IMR-90 (cell line): ENCODE measurements around the gene WDR37. TPM values are rescaled to one million over a fixed set of nuclear protein-coding genes. Genes with fewer than 3 reads are reported as not detected.

Source experiments
- ATAC-seq: fragments of 200-7000 bp; cut with Tn5 transposase; 2 replicates; pipeline ENCODE4 v1.9.1; 2020; ENCODE audit warnings: low read depth, mild to moderate bottlenecking, moderate library complexity
- BruUV-seq: library from RNA; stranded (reverse); fragments of 400-500 nt; replicated peaks from 2 replicates; lab custom pipeline; 2021; lab: Mats Ljungman, UMichigan
- CTCF ChIA-PET: fragments of 300-600 bp; formaldehyde crosslinking; extraction: SDS; loops from one replicate; lab custom pipeline; 2021; ENCODE audit warnings: antibody characterized with exemption; lab: Yijun Ruan, JAX
- POLR2A ChIA-PET: fragments of 300-600 bp; sonication (Branson Sonifier 250); formaldehyde crosslinking; loops from one replicate; lab custom pipeline; 2022; ENCODE audit warnings: antibody characterized with exemption; ENCODE audit not compliant: unreplicated experiment; lab: Charles Lee
- DNase-seq: peaks from one replicate; pipeline ENCODE4 v3.0.0; 2013
- H2AFZ ChIP-seq: replicated peaks from 2 replicates; pipeline ENCODE3; 2013; ENCODE audit warnings: low read length, mild to moderate bottlenecking; ENCODE audit not compliant: poor library complexity
- H2AK5ac ChIP-seq: 2 replicates; pipeline ENCODE4 v1.6.1; 2013; ENCODE audit warnings: low read depth, low read length, inconsistent platforms
- H2AK9ac ChIP-seq: replicated peaks from 2 replicates; pipeline ENCODE3; 2013; ENCODE audit warnings: mild to moderate bottlenecking, low read depth, low read length, moderate library complexity; ENCODE audit not compliant: poor library complexity
- H2BK120ac ChIP-seq: 2 replicates; pipeline ENCODE4 v1.6.1; 2013; ENCODE audit warnings: low read depth, low read length, inconsistent platforms
- H2BK15ac ChIP-seq: 3 replicates; pipeline ENCODE4 v1.6.1; 2013; ENCODE audit warnings: low read depth, low read length, inconsistent platforms
- H2BK20ac ChIP-seq: 2 replicates; pipeline ENCODE4 v1.6.1; 2013; ENCODE audit warnings: low read depth, mild to moderate bottlenecking, inconsistent platforms, low read length, moderate library complexity
- H2BK5ac ChIP-seq: 2 replicates; pipeline ENCODE4 v1.6.1; 2013; ENCODE audit warnings: mild to moderate bottlenecking, low read depth, low read length, inconsistent platforms; ENCODE audit not compliant: poor library complexity, severe bottlenecking
- H3K14ac ChIP-seq: replicated peaks from 2 replicates; pipeline ENCODE4 v1.6.1; 2013; ENCODE audit warnings: low read depth, low read length, inconsistent platforms
- H3K18ac ChIP-seq: 2 replicates; pipeline ENCODE4 v1.6.1; 2013; ENCODE audit warnings: low read depth, low read length, control low read depth
- H3K23ac ChIP-seq: 2 replicates; pipeline ENCODE4 v1.6.1; 2013; ENCODE audit warnings: low read depth, low read length, inconsistent platforms
- H3K27ac ChIP-seq: 2 replicates; pipeline ENCODE4 v1.5.1; 2013; ENCODE audit warnings: mild to moderate bottlenecking, control low read depth, low read length; ENCODE audit not compliant: insufficient read depth
- H3K27me3 ChIP-seq: 2 replicates; pipeline ENCODE4 v1.6.1; 2013; ENCODE audit warnings: low read length; ENCODE audit not compliant: control insufficient read depth, insufficient read depth
- H3K36me3 ChIP-seq: 2 replicates; pipeline ENCODE4 v1.6.1; 2013; ENCODE audit warnings: low read length, mixed read lengths; ENCODE audit not compliant: control insufficient read depth, insufficient read depth
- H3K4ac ChIP-seq: 2 replicates; pipeline ENCODE4 v1.6.1; 2013; ENCODE audit warnings: low read depth, low read length, inconsistent platforms
- H3K4me1 ChIP-seq: 2 replicates; pipeline ENCODE4 v1.6.1; 2013; ENCODE audit warnings: low read length, mixed read lengths; ENCODE audit not compliant: control insufficient read depth, insufficient read depth
- H3K4me2 ChIP-seq: 2 replicates; pipeline ENCODE4 v1.6.1; 2013; ENCODE audit warnings: low read depth, mild to moderate bottlenecking, control low read depth, low read length, moderate library complexity
- H3K4me3 ChIP-seq: 2 replicates; pipeline ENCODE4 v1.5.1; 2013; ENCODE audit warnings: low read depth, mild to moderate bottlenecking, control low read depth, low read length, moderate library complexity; ENCODE audit not compliant: insufficient read depth
- H3K56ac ChIP-seq: 2 replicates; pipeline ENCODE4 v1.6.1; 2013; ENCODE audit warnings: low read length, inconsistent platforms; ENCODE audit not compliant: insufficient read depth; ENCODE audit errors: extremely low read depth
- H3K79me1 ChIP-seq, 2 experiments: 2 replicates each; pipeline ENCODE4 v1.6.1; 2013; ENCODE audit warnings: low read length in 2 of 2, inconsistent platforms in 1 of 2, low read depth in 1 of 2
- H3K9ac ChIP-seq: 2 replicates; pipeline ENCODE4 v1.6.1; 2013; ENCODE audit warnings: low read depth, low read length, control low read depth
- H3K9me1 ChIP-seq: 2 replicates; pipeline ENCODE4 v1.6.1; 2013; ENCODE audit warnings: low read length, inconsistent platforms; ENCODE audit not compliant: insufficient read depth
- H3K9me3 ChIP-seq: 2 replicates; pipeline ENCODE4 v1.6.1; 2013; ENCODE audit warnings: low read length; ENCODE audit not compliant: control insufficient read depth, insufficient read depth
- H4K20me1 ChIP-seq: 2 replicates; pipeline ENCODE4 v1.6.1; 2013; ENCODE audit warnings: low read length, inconsistent platforms; ENCODE audit not compliant: insufficient read depth
- H4K5ac ChIP-seq: 2 replicates; pipeline ENCODE4 v1.6.1; 2013; ENCODE audit warnings: mild to moderate bottlenecking, low read depth, low read length, control low read depth
- H4K8ac ChIP-seq, 2 experiments: 2 replicates each; pipeline ENCODE4 v1.6.1; 2013; ENCODE audit warnings: low read depth in 2 of 2, low read length in 2 of 2, control low read depth in 1 of 2, inconsistent platforms in 1 of 2
- H4K91ac ChIP-seq: 2 replicates; pipeline ENCODE4 v1.6.1; 2013; ENCODE audit warnings: low read depth, low read length, inconsistent platforms; ENCODE audit not compliant: insufficient read depth
- BHLHE40 ChIP-seq: fragments of 150-350 bp; IDR thresholded peaks from 2 replicates; pipeline ENCODE4 v1.6.1; 2016; ENCODE audit warnings: mild to moderate bottlenecking, low read depth, low read length
- CEBPB ChIP-seq: IDR thresholded peaks from 2 replicates; pipeline ENCODE4 v1.6.1; 2012; ENCODE audit warnings: low read depth, low read length, improper control_type of control experiment
- CHD1 ChIP-seq: IDR thresholded peaks from 2 replicates; pipeline ENCODE4 v1.6.1; 2012; ENCODE audit warnings: low read depth, low read length, improper control_type of control experiment
- CTCF ChIP-seq: conservative IDR thresholded peaks from 2 replicates; pipeline ENCODE4 v1.5.1; 2012; ENCODE audit warnings: mild to moderate bottlenecking, low read depth, low read length, improper control_type of control experiment
- FOS ChIP-seq: fragments of 150-350 bp; IDR thresholded peaks from 2 replicates; pipeline ENCODE4 v1.6.1; 2016; ENCODE audit warnings: low read depth, low read length
- MAFK ChIP-seq: IDR thresholded peaks from 2 replicates; pipeline ENCODE4 v1.6.1; 2012; ENCODE audit warnings: low read depth, low read length, improper control_type of control experiment
- MAZ ChIP-seq: IDR thresholded peaks from 2 replicates; pipeline ENCODE4 v1.6.1; 2012; ENCODE audit warnings: low read depth, mild to moderate bottlenecking, low read length, improper control_type of control experiment, moderate library complexity, borderline replicate concordance
- MXI1 ChIP-seq: IDR thresholded peaks from 2 replicates; pipeline ENCODE4 v1.6.1; 2012; ENCODE audit warnings: low read depth, mild to moderate bottlenecking, low read length, moderate library complexity, borderline replicate concordance
- NFE2L2 ChIP-seq: fragments of 150-350 bp; IDR thresholded peaks from 2 replicates; pipeline ENCODE4 v1.6.1; 2016; ENCODE audit warnings: low read depth, mild to moderate bottlenecking, low read length
- POLR2A ChIP-seq: IDR thresholded peaks from 2 replicates; pipeline ENCODE4 v1.6.1; 2012; ENCODE audit warnings: mild to moderate bottlenecking, low read depth, low read length
- RAD21 ChIP-seq: IDR thresholded peaks from 2 replicates; pipeline ENCODE4 v1.6.1; 2012; ENCODE audit warnings: low read length, improper control_type of control experiment
- RCOR1 ChIP-seq: IDR thresholded peaks from 2 replicates; pipeline ENCODE4 v1.6.1; 2012; ENCODE audit warnings: mild to moderate bottlenecking, low read length, improper control_type of control experiment; ENCODE audit not compliant: insufficient replicate concordance
- RFX5 ChIP-seq: IDR thresholded peaks from 2 replicates; pipeline ENCODE4 v1.8.0; 2012; ENCODE audit warnings: low read depth, mild to moderate bottlenecking, low read length, moderate library complexity
- SMC3 ChIP-seq: fragments of 150-350 bp; IDR thresholded peaks from 2 replicates; pipeline ENCODE4 v1.6.1; 2016; ENCODE audit warnings: low read depth, mild to moderate bottlenecking, antibody characterized with exemption, low read length, moderate library complexity
- WGBS, 2 experiments: methylation state at CpG; one replicate each; pipeline versions ENCODE4 v1.1.5 to v1.1.7; 2013; ENCODE audit warnings: missing lambda C conversion rate in 2 of 2; ENCODE audit not compliant: insufficient read length in 1 of 2; ENCODE audit errors: extremely low coverage in 2 of 2; 5-methylcytosine and 5-hydroxymethylcytosine counted together
- dilution Hi-C: fragments of 300-500 bp; cut with HindIII; formaldehyde crosslinking; loops from one replicate; pipeline ENCODE4 v1.14.3; 2018; ENCODE audit warnings: low sequenced_read_pairs; ENCODE audit not compliant: unreplicated experiment
- in situ Hi-C: fragments of 300-500 bp; cut with MboI; formaldehyde crosslinking; loops from 3 replicates; pipeline ENCODE4 v1.14.3; 2019; ENCODE audit warnings: low sequenced_read_pairs, inconsistent platforms, mixed read lengths
- intact Hi-C: fragments of 100-400 bp; cut with micrococcal nuclease; formaldehyde crosslinking; loops from 2 replicates; pipeline ENCODE4 v1.10.0; 2022
- polyA plus RNA-seq, 3 experiments: library from polyadenylated mRNA; depleted of rRNA; stranded (reverse); fragments of >200 nt; gene quantifications; 2 replicates each; pipeline ENCODE4 v1.2.3, GENCODE V29; 2012; ENCODE audit warnings: low replicate concordance in 1 of 3
- total RNA-seq: library from RNA; depleted of rRNA; stranded (reverse); fragments of >200 nt; gene quantifications from 2 replicates; pipeline ENCODE4 v1.2.3, GENCODE V29; 2012
- TF ChIP-seq, protein P1 (sequence below): fragments of 150-350 bp; IDR thresholded peaks from 2 replicates; pipeline ENCODE4 v1.6.1; 2016; ENCODE audit warnings: low read depth, mild to moderate bottlenecking, low read length, moderate library complexity, borderline replicate concordance
- TF ChIP-seq, protein P2 (sequence below): fragments of 150-350 bp; IDR thresholded peaks from 2 replicates; pipeline ENCODE4 v1.6.1; 2017; ENCODE audit warnings: mild to moderate bottlenecking, antibody characterized with exemption, low read length, low read depth

The WDR37 gene
- total and polyA plus RNA-seq, 2 of the 4 experiments (the other 2 are of a cell fraction) = 12.7 to 14.5 TPM

GRCh38 chr10:1174022-1174421, 117.8 kb downstream of the WDR37 start:
- no peak overlapping the region for H2AFZ ChIP-seq
- no peaks in the 10 kb centered on the region; the same call in 1 of the 2 replicates for H3K9me1 ChIP-seq
- H4K8ac ChIP-seq = no peak overlapping the region
- H4K20me1 ChIP-seq = no peaks in the 10 kb centered on the region
- BruUV-seq = no TSS peak
- H3K23ac ChIP-seq = no peak overlapping the region
- no peak overlapping the region for H3K4me3 ChIP-seq
- in situ Hi-C loops (no loop called here), dilution Hi-C loops (no loop called here), intact Hi-C loops (no loop called here)
- no peak overlapping the region for H3K4me2 ChIP-seq
- no peak overlapping the region for H3K14ac ChIP-seq
- H3K79me1 ChIP-seq = no peaks in the 10 kb centered on the region
- no peak overlapping the region for H3K18ac ChIP-seq
- POLR2A ChIA-PET = no interaction called here
- no peak overlapping the region for H4K91ac ChIP-seq
- WGBS, 2 experiments = 33% methylated on average over 1 of the region's 5 CpGs; no CpG with 5 or more reads in 1 of the 2 experiments
- H2BK20ac ChIP-seq = no peak overlapping the region
- no peak overlapping the region for H2AK9ac ChIP-seq
- no peak overlapping the region for H2BK120ac ChIP-seq
- H3K9me3 ChIP-seq = no peaks in the 10 kb centered on the region
- no peak overlapping the region for H2BK5ac ChIP-seq
- no peaks in the 10 kb centered on the region for H3K4me1 ChIP-seq
- no peak overlapping the region for H3K9ac ChIP-seq
- H3K56ac ChIP-seq = no peak overlapping the region; the same call in 1 of the 2 replicates
- no peak overlapping the region for H3K27ac ChIP-seq
- H2BK15ac ChIP-seq = no peak overlapping the region
- CTCF ChIA-PET = no interaction called here
- no peaks in the 10 kb centered on the region for H3K36me3 ChIP-seq
- H2AK5ac ChIP-seq = no peak overlapping the region
- ATAC-seq = no peak
- TF ChIP-seq CEBPB (no peak), RCOR1 (no peak), MAZ (no peak), SMC3 (no peak), MXI1 (no peak), RFX5 (no peak), BHLHE40 (no peak), FOS (no peak), CTCF (no peak), RAD21 (no peak), POLR2A (no peak), NFE2L2 (no peak), MAFK (no peak), CHD1 (no peak)
- TF ChIP-seq, protein P1, sequence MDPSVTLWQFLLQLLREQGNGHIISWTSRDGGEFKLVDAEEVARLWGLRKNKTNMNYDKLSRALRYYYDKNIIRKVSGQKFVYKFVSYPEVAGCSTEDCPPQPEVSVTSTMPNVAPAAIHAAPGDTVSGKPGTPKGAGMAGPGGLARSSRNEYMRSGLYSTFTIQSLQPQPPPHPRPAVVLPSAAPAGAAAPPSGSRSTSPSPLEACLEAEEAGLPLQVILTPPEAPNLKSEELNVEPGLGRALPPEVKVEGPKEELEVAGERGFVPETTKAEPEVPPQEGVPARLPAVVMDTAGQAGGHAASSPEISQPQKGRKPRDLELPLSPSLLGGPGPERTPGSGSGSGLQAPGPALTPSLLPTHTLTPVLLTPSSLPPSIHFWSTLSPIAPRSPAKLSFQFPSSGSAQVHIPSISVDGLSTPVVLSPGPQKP = no peak
- TF ChIP-seq, protein P2, sequence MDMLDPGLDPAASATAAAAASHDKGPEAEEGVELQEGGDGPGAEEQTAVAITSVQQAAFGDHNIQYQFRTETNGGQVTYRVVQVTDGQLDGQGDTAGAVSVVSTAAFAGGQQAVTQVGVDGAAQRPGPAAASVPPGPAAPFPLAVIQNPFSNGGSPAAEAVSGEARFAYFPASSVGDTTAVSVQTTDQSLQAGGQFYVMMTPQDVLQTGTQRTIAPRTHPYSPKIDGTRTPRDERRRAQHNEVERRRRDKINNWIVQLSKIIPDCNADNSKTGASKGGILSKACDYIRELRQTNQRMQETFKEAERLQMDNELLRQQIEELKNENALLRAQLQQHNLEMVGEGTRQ = no peak
- H3K27me3 ChIP-seq = no peaks in the 10 kb centered on the region; the same call in 1 of the 2 replicates
- no peak overlapping the region for H3K4ac ChIP-seq
- no peak overlapping the region for H4K5ac ChIP-seq
- no peak for DNase-seq
